ENCODE measurements around the gene C10orf105.

The C10orf105 gene

DNA sequence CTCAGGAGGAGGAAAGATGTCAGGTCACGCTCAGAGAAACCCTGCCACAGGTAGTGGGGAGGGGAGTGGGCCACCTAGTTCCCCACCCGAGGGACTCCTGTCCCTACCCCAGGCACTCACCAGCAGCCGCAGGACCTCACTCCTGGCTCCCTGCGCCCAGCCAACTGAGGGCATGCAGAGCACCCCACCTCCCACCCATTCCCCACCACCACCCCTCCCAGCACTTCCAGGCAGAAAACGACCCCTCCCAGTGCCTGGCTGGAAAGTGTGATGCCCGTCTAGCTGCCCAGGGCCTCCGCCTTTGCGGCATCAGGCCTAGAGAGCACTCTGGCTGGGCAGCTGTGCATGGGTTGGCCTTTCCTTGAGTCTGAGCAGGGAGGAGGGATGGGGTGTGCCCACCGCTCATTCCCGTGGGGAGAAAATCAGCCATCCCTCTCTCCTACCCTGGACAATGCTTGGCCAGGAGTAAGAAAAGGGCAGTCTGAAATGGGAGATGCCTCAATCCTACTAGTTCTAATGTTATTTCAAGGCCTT, 1.3 kb downstream of the C10orf105 start:
- Histone ChIP-seq H3K27me3 (ENCODE audit: control insufficient read depth, insufficient read depth, low read length) (peaks cover 27% of the 10 kb centered on the region), H3K4me1 (ENCODE audit: control insufficient read depth, insufficient read depth, low read length) (peaks cover 15% of the 10 kb centered on the region), H3K4me2 (ENCODE audit: low read length) (no peak overlapping the region), H3K4me3 (ENCODE audit: low read length) (no peak overlapping the region), H3K9me3 (replicated peaks; ENCODE audit: low read length) (no peaks in the 10 kb centered on the region), H3K9ac (ENCODE audit: low read depth, low read length) (no peak overlapping the region), H3K36me3 (ENCODE audit: insufficient read depth, low read length) (no peaks in the 10 kb centered on the region)

DNA sequence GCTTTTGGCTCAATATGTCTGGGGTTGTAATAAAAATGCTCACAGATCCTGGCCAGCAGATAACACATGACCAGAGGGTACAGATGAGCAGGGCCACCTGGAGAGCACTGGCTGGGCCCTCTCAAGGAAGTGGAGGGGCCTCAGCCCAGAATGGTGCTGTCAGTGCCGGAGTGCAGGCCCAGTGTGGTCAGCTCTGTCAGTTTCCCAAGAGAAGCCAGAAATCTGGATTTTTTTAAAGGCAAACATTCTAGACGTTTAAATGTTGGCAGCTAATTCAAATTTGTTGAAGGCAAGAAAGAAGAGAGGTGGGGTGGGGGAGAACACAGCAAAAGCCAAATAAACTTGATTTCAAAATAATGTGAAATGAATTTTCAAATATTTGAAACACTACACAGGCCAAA, 2.0 kb downstream of the C10orf105 start:
- H3K4me3 ChIP-seq (ENCODE audit: low read length), result no peak overlapping the region
- H3K4me1 ChIP-seq (ENCODE audit: control insufficient read depth, insufficient read depth, low read length), result peaks cover 22% of the 10 kb centered on the region
- no peak overlapping the region for H3K9ac ChIP-seq (ENCODE audit: low read depth, low read length)
- H3K4me2 ChIP-seq (ENCODE audit: low read length), result no peak overlapping the region
- H3K36me3 ChIP-seq (ENCODE audit: insufficient read depth, low read length), result no peaks in the 10 kb centered on the region
- H3K27me3 ChIP-seq (ENCODE audit: control insufficient read depth, insufficient read depth, low read length), result peaks cover 27% of the 10 kb centered on the region
- no peaks in the 10 kb centered on the region for H3K9me3 ChIP-seq (replicated peaks; ENCODE audit: low read length)

DNA sequence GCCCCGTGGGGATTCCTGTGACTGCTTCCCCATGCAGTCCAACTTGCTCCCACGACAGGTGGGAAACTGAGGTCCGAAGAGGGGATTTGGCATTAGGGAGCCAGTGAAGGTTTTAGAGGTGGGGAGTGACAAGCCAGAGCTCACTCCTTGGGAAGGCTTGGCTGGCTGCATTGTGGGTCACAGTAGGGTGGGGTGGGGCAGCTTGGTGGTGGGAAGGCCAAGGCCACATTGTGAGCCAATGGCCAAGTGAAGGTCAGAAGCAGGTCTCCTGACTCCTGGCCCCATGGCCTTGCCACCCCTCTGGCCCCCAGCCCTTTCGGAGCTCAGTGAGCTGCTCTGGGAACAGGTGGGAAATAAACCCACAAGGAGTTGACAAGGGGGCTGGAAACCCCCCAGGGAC, 2.5 kb downstream of the C10orf105 start:
- H3K9ac ChIP-seq (ENCODE audit: low read depth, low read length), result no peak overlapping the region
- no peaks in the 10 kb centered on the region for H3K36me3 ChIP-seq (ENCODE audit: insufficient read depth, low read length)
- H3K4me3 ChIP-seq (ENCODE audit: low read length), result no peak overlapping the region
- no peaks in the 10 kb centered on the region for H3K9me3 ChIP-seq (replicated peaks; ENCODE audit: low read length)
- peaks cover 22% of the 10 kb centered on the region for H3K27me3 ChIP-seq (ENCODE audit: control insufficient read depth, insufficient read depth, low read length)
- no peak overlapping the region for H3K4me2 ChIP-seq (ENCODE audit: low read length)
- H3K4me1 ChIP-seq (ENCODE audit: control insufficient read depth, insufficient read depth, low read length), result peaks cover 23% of the 10 kb centered on the region

GRCh38 chr10:71716426-71716825, 3.2 kb downstream of the C10orf105 start:
- Histone ChIP-seq H3K4me3 (ENCODE audit: low read length) (no peak overlapping the region), H3K9me3 (replicated peaks; ENCODE audit: low read length) (no peaks in the 10 kb centered on the region), H3K9ac (ENCODE audit: low read depth, low read length) (no peak overlapping the region), H3K36me3 (ENCODE audit: insufficient read depth, low read length) (no peaks in the 10 kb centered on the region), H3K27me3 (ENCODE audit: control insufficient read depth, insufficient read depth, low read length) (peaks cover 17% of the 10 kb centered on the region), H3K4me1 (ENCODE audit: control insufficient read depth, insufficient read depth, low read length) (peaks cover 23% of the 10 kb centered on the region), H3K4me2 (ENCODE audit: low read length) (no peak overlapping the region)

- Histone ChIP-seq H3K27me3 (ENCODE audit: control insufficient read depth, insufficient read depth, low read length) (peaks cover 11% of the 10 kb centered on the region), H3K4me3 (ENCODE audit: low read length) (no peak overlapping the region), H3K9me3 (replicated peaks; ENCODE audit: low read length) (no peaks in the 10 kb centered on the region), H3K9ac (ENCODE audit: low read depth, low read length) (no peak overlapping the region), H3K36me3 (ENCODE audit: insufficient read depth, low read length) (no peaks in the 10 kb centered on the region), H3K4me2 (ENCODE audit: low read length) (no peak overlapping the region), H3K4me1 (ENCODE audit: control insufficient read depth, insufficient read depth, low read length) (peaks cover 23% of the 10 kb centered on the region)
These were observed 3.7 kb downstream of the C10orf105 start for GRCh38 chr10:71715860-71716259.

GRCh38 chr10:71715026-71715425, 4.6 kb downstream of the C10orf105 start:
- Histone ChIP-seq H3K9ac (ENCODE audit: low read depth, low read length) (no peak overlapping the region), H3K4me1 (ENCODE audit: control insufficient read depth, insufficient read depth, low read length) (peaks cover 23% of the 10 kb centered on the region), H3K27me3 (ENCODE audit: control insufficient read depth, insufficient read depth, low read length) (peaks cover 5% of the 10 kb centered on the region), H3K36me3 (ENCODE audit: insufficient read depth, low read length) (no peaks in the 10 kb centered on the region), H3K4me3 (ENCODE audit: low read length) (no peak overlapping the region), H3K9me3 (replicated peaks; ENCODE audit: low read length) (no peaks in the 10 kb centered on the region), H3K4me2 (ENCODE audit: low read length) (no peak overlapping the region)

DNA sequence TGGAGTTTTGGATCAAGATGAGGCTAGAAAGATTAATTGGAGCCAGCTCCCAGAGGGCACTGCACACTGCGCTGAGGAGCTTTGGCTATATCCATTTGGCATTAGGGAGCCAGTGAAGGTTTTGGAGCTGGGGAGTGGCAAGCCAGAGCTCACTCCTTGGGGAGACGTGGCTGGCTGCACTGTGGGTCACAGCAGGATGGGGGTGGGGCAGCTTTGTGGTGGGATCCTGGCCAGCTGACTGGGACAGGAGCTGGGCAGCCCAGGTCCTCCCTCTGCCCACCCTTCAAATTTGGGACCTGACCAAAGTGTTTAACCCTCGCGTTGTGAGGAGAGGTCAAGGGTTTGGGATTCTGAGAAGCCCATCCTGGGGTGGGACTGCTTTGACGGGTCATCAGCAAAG, 5.0 kb downstream of the C10orf105 start:
- peaks cover 23% of the 10 kb centered on the region for H3K4me1 ChIP-seq (ENCODE audit: control insufficient read depth, insufficient read depth, low read length)
- H3K27me3 ChIP-seq (ENCODE audit: control insufficient read depth, insufficient read depth, low read length), result peaks cover 5% of the 10 kb centered on the region
- no peaks in the 10 kb centered on the region for H3K9me3 ChIP-seq (replicated peaks; ENCODE audit: low read length)
- H3K9ac ChIP-seq (ENCODE audit: low read depth, low read length), result peak overlapping the region; percentile 79
- no peak overlapping the region for H3K4me2 ChIP-seq (ENCODE audit: low read length)
- H3K36me3 ChIP-seq (ENCODE audit: insufficient read depth, low read length), result no peaks in the 10 kb centered on the region
- no peak overlapping the region for H3K4me3 ChIP-seq (ENCODE audit: low read length)

DNA sequence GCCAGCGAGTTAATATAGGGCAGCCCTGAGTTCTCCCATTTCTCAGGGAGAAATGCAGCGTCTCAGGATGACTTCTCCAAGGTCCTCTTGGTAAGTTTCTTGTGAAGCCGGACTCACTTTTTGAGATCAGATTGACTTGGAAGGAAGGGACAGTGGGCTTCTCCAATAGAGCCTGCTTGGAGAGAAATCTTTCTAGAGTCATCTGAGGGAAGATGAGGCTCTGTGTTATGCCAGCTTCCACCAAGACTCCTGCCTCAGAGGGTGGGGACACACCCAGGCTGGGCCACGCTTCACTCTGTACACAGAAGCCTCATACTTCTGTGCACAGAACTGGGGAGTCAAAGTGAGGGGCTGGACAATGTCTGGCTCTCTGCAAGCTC, 5.6 kb downstream of the C10orf105 start:
- no peaks in the 10 kb centered on the region for H3K36me3 ChIP-seq (ENCODE audit: insufficient read depth, low read length)
- H3K4me1 ChIP-seq (ENCODE audit: control insufficient read depth, insufficient read depth, low read length), result peaks cover 23% of the 10 kb centered on the region
- H3K9me3 ChIP-seq (replicated peaks; ENCODE audit: low read length), result no peaks in the 10 kb centered on the region
- peak overlapping the region; percentile 79 for H3K9ac ChIP-seq (ENCODE audit: low read depth, low read length)
- H3K4me3 ChIP-seq (ENCODE audit: low read length), result no peak overlapping the region
- H3K4me2 ChIP-seq (ENCODE audit: low read length), result peak overlapping the region; percentile 73
- no peaks in the 10 kb centered on the region for H3K27me3 ChIP-seq (ENCODE audit: control insufficient read depth, insufficient read depth, low read length)

- H3K4me3 ChIP-seq (ENCODE audit: low read length), result peak overlapping the region; percentile 19
- peak overlapping the region; percentile 73 for H3K4me2 ChIP-seq (ENCODE audit: low read length)
- H3K9me3 ChIP-seq (replicated peaks; ENCODE audit: low read length), result no peaks in the 10 kb centered on the region
- peaks cover 23% of the 10 kb centered on the region for H3K4me1 ChIP-seq (ENCODE audit: control insufficient read depth, insufficient read depth, low read length)
- H3K9ac ChIP-seq (ENCODE audit: low read depth, low read length), result peak overlapping the region; percentile 79
- H3K36me3 ChIP-seq (ENCODE audit: insufficient read depth, low read length), result no peaks in the 10 kb centered on the region
- peaks cover 4% of the 10 kb centered on the region for H3K27me3 ChIP-seq (ENCODE audit: control insufficient read depth, insufficient read depth, low read length)
These were observed 6.2 kb downstream of the C10orf105 start for GRCh38 chr10:71713135-71714030.

GRCh38 chr10:71712572-71713134, 6.9 kb downstream of the C10orf105 start:
- H3K36me3 ChIP-seq (ENCODE audit: insufficient read depth, low read length), result no peaks in the 10 kb centered on the region
- peak overlapping the region; percentile 73 for H3K4me2 ChIP-seq (ENCODE audit: low read length)
- peaks cover 23% of the 10 kb centered on the region for H3K4me1 ChIP-seq (ENCODE audit: control insufficient read depth, insufficient read depth, low read length)
- H3K9me3 ChIP-seq (replicated peaks; ENCODE audit: low read length), result no peaks in the 10 kb centered on the region
- no peak overlapping the region for H3K4me3 ChIP-seq (ENCODE audit: low read length)
- peak overlapping the region; percentile 79 for H3K9ac ChIP-seq (ENCODE audit: low read depth, low read length)
- peaks cover 10% of the 10 kb centered on the region for H3K27me3 ChIP-seq (ENCODE audit: control insufficient read depth, insufficient read depth, low read length)

DNA sequence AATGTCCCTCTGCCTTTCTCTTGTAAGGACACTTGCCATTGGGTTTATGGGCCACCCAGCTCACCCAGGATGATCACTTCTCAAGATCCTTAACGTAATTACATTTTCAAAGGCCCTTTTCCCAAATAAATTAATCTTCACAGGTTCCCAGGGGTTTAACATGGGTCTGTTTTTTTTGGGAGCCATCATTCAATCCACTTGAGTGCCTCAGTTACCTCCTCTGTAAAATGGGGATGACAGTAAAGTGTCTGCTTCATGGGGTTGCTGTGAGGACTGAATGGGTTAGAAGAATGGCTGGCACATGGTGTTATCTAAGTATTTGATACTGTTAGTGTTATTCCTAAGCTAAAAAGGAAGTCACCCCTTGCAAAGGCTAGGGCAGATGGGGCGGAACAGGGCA, 7.4 kb downstream of the C10orf105 start:
- Histone ChIP-seq H3K4me1 (ENCODE audit: control insufficient read depth, insufficient read depth, low read length) (peaks cover 23% of the 10 kb centered on the region), H3K27me3 (ENCODE audit: control insufficient read depth, insufficient read depth, low read length) (peaks cover 11% of the 10 kb centered on the region), H3K36me3 (ENCODE audit: insufficient read depth, low read length) (no peaks in the 10 kb centered on the region), H3K9ac (ENCODE audit: low read depth, low read length) (no peak overlapping the region), H3K4me2 (ENCODE audit: low read length) (no peak overlapping the region), H3K9me3 (replicated peaks; ENCODE audit: low read length) (no peaks in the 10 kb centered on the region), H3K4me3 (ENCODE audit: low read length) (no peak overlapping the region)
